ENCODE measurements around the gene CHST9.

Gene CHST9

DNA sequence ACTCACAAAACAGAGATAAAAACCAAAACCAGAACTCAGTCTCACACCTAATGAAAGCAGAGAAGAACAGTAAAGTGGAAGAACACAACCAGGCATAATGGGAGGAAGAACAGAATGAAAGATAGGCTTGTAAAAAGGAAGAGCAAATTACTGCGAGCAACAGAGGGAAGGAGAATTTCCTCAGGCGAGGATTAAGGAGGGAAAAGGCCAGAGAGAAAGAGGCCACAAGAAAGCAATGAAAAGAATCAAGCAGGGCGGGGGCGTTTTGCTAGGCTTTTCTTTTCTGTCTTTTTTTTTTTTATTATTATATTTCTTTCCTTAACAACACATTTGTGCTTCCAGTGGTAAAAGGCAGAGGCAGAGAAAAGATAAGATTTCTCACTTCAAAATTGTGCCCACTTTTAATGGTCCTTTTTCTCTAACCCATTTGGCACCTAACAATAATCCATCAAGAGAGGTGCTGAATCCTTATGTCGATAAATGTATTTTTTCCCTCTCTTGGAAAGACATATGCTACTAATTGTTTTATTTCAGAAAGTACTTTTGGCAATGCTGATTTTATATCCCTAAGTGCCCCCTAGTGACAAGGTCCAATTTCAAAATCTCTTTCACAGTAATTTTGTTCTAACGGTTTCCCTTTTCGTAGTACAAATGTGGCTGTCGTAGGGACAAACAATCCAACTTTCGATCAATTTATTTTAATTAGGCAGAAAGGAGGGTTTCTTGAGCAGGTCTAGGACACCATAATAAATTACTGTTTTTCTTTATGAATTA lies 180.9 kb downstream of the CHST9 start:
- DNase-seq: peak; percentile 6
- Histone ChIP-seq H2BK12ac (ENCODE audit: low read length in 2 of 2) (no peak overlapping the region), H3K23ac (ENCODE audit: low read length in 2 of 2) (no peak overlapping the region), H3K4me1 (ENCODE audit: control insufficient read depth, insufficient read depth, low read depth, low read length) (no peaks in the 10 kb centered on the region), H2AFZ (ENCODE audit: low read depth, low read length) (no peak overlapping the region), H3K9ac (ENCODE audit: low read length) (no peak overlapping the region), H3K9me3 (ENCODE audit: control insufficient read depth, low read length) (no peaks in the 10 kb centered on the region), H4K91ac (ENCODE audit: low read length) (no peak overlapping the region), H2BK120ac (ENCODE audit: low read depth, low read length) (no peak overlapping the region), H2AK5ac (ENCODE audit: low read length, severe bottlenecking) (no peak overlapping the region), H4K8ac (ENCODE audit: low read length) (no peak overlapping the region), H2BK5ac (ENCODE audit: low read depth, low read length, poor library complexity, severe bottlenecking) (no peak overlapping the region), H3K36me3 (ENCODE audit: control insufficient read depth in 1 of 2, insufficient read depth in 2 of 2, low read depth in 1 of 2, low read length in 2 of 2) (no peaks in the 10 kb centered on the region), H3K27ac (ENCODE audit: low read length, poor library complexity, severe bottlenecking) (no peak overlapping the region), H3K4ac (ENCODE audit: low read depth in 1 of 2, low read length in 2 of 2) (no peak overlapping the region), H3K18ac (ENCODE audit: low read depth in 1 of 2, low read length in 2 of 2) (no peak overlapping the region), H3K79me1 (replicated peaks; ENCODE audit: low read length, poor library complexity, severe bottlenecking) (no peaks in the 10 kb centered on the region), H3K4me3 (ENCODE audit: insufficient read depth in 1 of 2, low read depth in 1 of 2, low read length in 2 of 2) (no peak overlapping the region), H2BK15ac (ENCODE audit: low read depth, poor library complexity, severe bottlenecking) (no peak overlapping the region), H3K4me2 (ENCODE audit: low read length, poor library complexity, severe bottlenecking) (no peak overlapping the region), H3K27me3 (ENCODE audit: control insufficient read depth in 1 of 2, insufficient read depth in 1 of 2, low read length in 2 of 2) (no peaks in the 10 kb centered on the region), H3K14ac (ENCODE audit: low read length in 2 of 2) (no peak overlapping the region)
- 88% methylated on average over 5 of the region's 9 CpGs for WGBS

DNA sequence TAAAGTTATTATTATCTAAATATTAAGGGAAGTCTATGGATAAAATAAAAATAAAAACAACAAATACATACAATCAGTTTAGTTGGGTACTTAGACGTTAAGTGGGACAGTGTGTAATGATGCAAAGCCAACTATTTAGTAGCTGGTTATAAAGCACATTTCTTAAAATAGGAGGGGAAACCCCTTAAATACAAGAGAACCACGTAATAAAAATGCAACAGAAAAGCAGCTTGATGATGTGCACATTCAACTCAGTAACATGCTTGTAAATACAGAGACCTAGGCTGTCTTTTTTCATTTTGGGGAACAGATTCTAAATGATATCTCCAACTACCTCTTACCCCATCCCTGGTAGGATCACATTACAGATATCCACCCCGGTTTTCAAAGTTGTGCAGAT lies 185.3 kb downstream of the CHST9 start:
- DNase-seq: no peak
- Histone ChIP-seq H3K9me3 (ENCODE audit: control insufficient read depth, low read length) (no peaks in the 10 kb centered on the region), H3K4me2 (ENCODE audit: low read length, poor library complexity, severe bottlenecking) (no peak overlapping the region), H2BK5ac (ENCODE audit: low read depth, low read length, poor library complexity, severe bottlenecking) (no peak overlapping the region), H3K4me1 (ENCODE audit: control insufficient read depth, insufficient read depth, low read depth, low read length) (no peaks in the 10 kb centered on the region), H3K4me3 (ENCODE audit: insufficient read depth in 1 of 2, low read depth in 1 of 2, low read length in 2 of 2) (no peak overlapping the region), H2BK15ac (ENCODE audit: low read depth, poor library complexity, severe bottlenecking) (no peak overlapping the region), H3K9ac (ENCODE audit: low read length) (no peak overlapping the region), H3K4ac (ENCODE audit: low read depth in 1 of 2, low read length in 2 of 2) (no peak overlapping the region), H3K23ac (ENCODE audit: low read length in 2 of 2) (no peak overlapping the region), H4K8ac (ENCODE audit: low read length) (no peak overlapping the region), H3K14ac (ENCODE audit: low read length in 2 of 2) (no peak overlapping the region), H3K36me3 (ENCODE audit: control insufficient read depth in 1 of 2, insufficient read depth in 2 of 2, low read depth in 1 of 2, low read length in 2 of 2) (no peaks in the 10 kb centered on the region), H2AK5ac (ENCODE audit: low read length, severe bottlenecking) (no peak overlapping the region), H3K79me1 (replicated peaks; ENCODE audit: low read length, poor library complexity, severe bottlenecking) (no peaks in the 10 kb centered on the region), H3K27ac (ENCODE audit: low read length, poor library complexity, severe bottlenecking) (no peak overlapping the region), H2AFZ (ENCODE audit: low read depth, low read length) (no peak overlapping the region), H4K91ac (ENCODE audit: low read length) (no peak overlapping the region), H2BK120ac (ENCODE audit: low read depth, low read length) (no peak overlapping the region), H3K18ac (ENCODE audit: low read depth in 1 of 2, low read length in 2 of 2) (no peak overlapping the region), H2BK12ac (ENCODE audit: low read length in 2 of 2) (no peak overlapping the region), H3K27me3 (ENCODE audit: control insufficient read depth in 1 of 2, insufficient read depth in 1 of 2, low read length in 2 of 2) (no peaks in the 10 kb centered on the region)
- WGBS: 63% methylated on average over 2 of the region's 3 CpGs

DNA sequence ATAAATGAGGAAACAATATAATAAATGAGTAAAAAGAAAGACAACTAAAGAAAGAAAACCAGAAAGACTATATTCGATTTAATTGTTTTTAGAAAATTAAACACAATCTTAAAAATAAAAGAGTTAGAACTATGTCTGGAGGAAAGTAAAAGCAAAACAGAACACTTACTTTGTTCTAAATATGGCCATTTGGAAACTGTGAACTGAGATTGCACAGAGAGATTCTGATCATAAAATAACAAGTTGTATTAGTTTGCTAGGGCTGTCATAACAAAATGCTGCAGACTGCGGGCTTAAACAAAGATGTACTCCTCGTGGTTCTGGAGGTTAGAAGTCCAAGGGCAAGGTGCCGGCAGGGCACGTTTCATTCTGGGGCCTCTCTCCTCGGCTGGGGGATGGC lies 191.5 kb downstream of the CHST9 start:
- no peaks in the 10 kb centered on the region for H3K4me1 ChIP-seq (ENCODE audit: control insufficient read depth, insufficient read depth, low read depth, low read length)
- no peak overlapping the region for H2AK5ac ChIP-seq (ENCODE audit: low read length, severe bottlenecking)
- no peaks in the 10 kb centered on the region for H3K36me3 ChIP-seq (ENCODE audit: control insufficient read depth in 1 of 2, insufficient read depth in 2 of 2, low read depth in 1 of 2, low read length in 2 of 2)
- H3K4ac ChIP-seq (ENCODE audit: low read depth in 1 of 2, low read length in 2 of 2): no peak overlapping the region
- no peaks in the 10 kb centered on the region for H3K79me1 ChIP-seq (replicated peaks; ENCODE audit: low read length, poor library complexity, severe bottlenecking)
- no peak overlapping the region for H2BK5ac ChIP-seq (ENCODE audit: low read depth, low read length, poor library complexity, severe bottlenecking)
- H3K14ac ChIP-seq (ENCODE audit: low read length in 2 of 2): no peak overlapping the region
- no peaks in the 10 kb centered on the region for H3K9me3 ChIP-seq (ENCODE audit: control insufficient read depth, low read length)
- no peak for DNase-seq
- no peak overlapping the region for H4K8ac ChIP-seq (ENCODE audit: low read length)
- H3K9ac ChIP-seq (ENCODE audit: low read length): no peak overlapping the region
- H3K18ac ChIP-seq (ENCODE audit: low read depth in 1 of 2, low read length in 2 of 2): no peak overlapping the region
- H3K23ac ChIP-seq (ENCODE audit: low read length in 2 of 2): no peak overlapping the region
- 75% methylated on average over 5 of the region's 6 CpGs for WGBS
- H2BK15ac ChIP-seq (ENCODE audit: low read depth, poor library complexity, severe bottlenecking): no peak overlapping the region
- H3K27me3 ChIP-seq (ENCODE audit: control insufficient read depth in 1 of 2, insufficient read depth in 1 of 2, low read length in 2 of 2): no peaks in the 10 kb centered on the region
- H3K4me3 ChIP-seq (ENCODE audit: insufficient read depth in 1 of 2, low read depth in 1 of 2, low read length in 2 of 2): no peak overlapping the region
- H3K4me2 ChIP-seq (ENCODE audit: low read length, poor library complexity, severe bottlenecking): no peak overlapping the region
- H2BK12ac ChIP-seq (ENCODE audit: low read length in 2 of 2): no peak overlapping the region
- H2AFZ ChIP-seq (ENCODE audit: low read depth, low read length): no peak overlapping the region
- no peak overlapping the region for H3K27ac ChIP-seq (ENCODE audit: low read length, poor library complexity, severe bottlenecking)
- H4K91ac ChIP-seq (ENCODE audit: low read length): no peak overlapping the region
- no peak overlapping the region for H2BK120ac ChIP-seq (ENCODE audit: low read depth, low read length)

DNA sequence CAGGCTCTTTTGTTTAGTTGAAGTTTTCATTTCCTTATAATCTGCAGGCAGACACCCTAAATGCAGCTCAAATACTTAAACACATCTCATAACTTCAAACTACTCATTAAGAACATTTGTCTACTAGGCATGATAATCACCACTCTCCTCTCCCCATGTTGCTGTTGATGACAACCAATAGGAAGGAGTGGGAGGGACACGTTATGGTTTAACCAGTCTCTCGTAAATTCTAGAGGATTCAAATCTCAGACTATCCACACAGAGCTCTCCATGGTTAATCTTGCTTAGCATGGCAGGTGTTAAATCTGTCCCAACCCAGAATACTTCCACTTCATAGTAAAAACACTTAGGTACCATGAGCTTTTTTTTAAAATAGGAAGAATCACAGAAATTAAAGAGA lies 192.2 kb downstream of the CHST9 start:
- Histone ChIP-seq H3K9me3 (ENCODE audit: control insufficient read depth, low read length) (no peaks in the 10 kb centered on the region), H4K91ac (ENCODE audit: low read length) (no peak overlapping the region), H2BK5ac (ENCODE audit: low read depth, low read length, poor library complexity, severe bottlenecking) (no peak overlapping the region), H3K14ac (ENCODE audit: low read length in 2 of 2) (no peak overlapping the region), H2BK12ac (ENCODE audit: low read length in 2 of 2) (no peak overlapping the region), H3K27me3 (ENCODE audit: control insufficient read depth in 1 of 2, insufficient read depth in 1 of 2, low read length in 2 of 2) (no peaks in the 10 kb centered on the region), H3K27ac (ENCODE audit: low read length, poor library complexity, severe bottlenecking) (no peak overlapping the region), H3K4me3 (ENCODE audit: insufficient read depth in 1 of 2, low read depth in 1 of 2, low read length in 2 of 2) (no peak overlapping the region), H3K36me3 (ENCODE audit: control insufficient read depth in 1 of 2, insufficient read depth in 2 of 2, low read depth in 1 of 2, low read length in 2 of 2) (no peaks in the 10 kb centered on the region), H2AK5ac (ENCODE audit: low read length, severe bottlenecking) (no peak overlapping the region), H2AFZ (ENCODE audit: low read depth, low read length) (no peak overlapping the region), H3K79me1 (replicated peaks; ENCODE audit: low read length, poor library complexity, severe bottlenecking) (no peaks in the 10 kb centered on the region), H3K4me1 (ENCODE audit: control insufficient read depth, insufficient read depth, low read depth, low read length) (no peaks in the 10 kb centered on the region), H3K18ac (ENCODE audit: low read depth in 1 of 2, low read length in 2 of 2) (no peak overlapping the region), H3K4ac (ENCODE audit: low read depth in 1 of 2, low read length in 2 of 2) (no peak overlapping the region), H3K23ac (ENCODE audit: low read length in 2 of 2) (no peak overlapping the region), H3K9ac (ENCODE audit: low read length) (no peak overlapping the region), H3K4me2 (ENCODE audit: low read length, poor library complexity, severe bottlenecking) (no peak overlapping the region), H2BK120ac (ENCODE audit: low read depth, low read length) (no peak overlapping the region), H2BK15ac (ENCODE audit: low read depth, poor library complexity, severe bottlenecking) (no peak overlapping the region), H4K8ac (ENCODE audit: low read length) (no peak overlapping the region)
- WGBS: 85% methylated on average over 2 of the region's 2 CpGs
- DNase-seq: no peak
